IMR-90 (cell line): Measurements from ENCODE around the gene TRAT1. TPM values are rescaled to one million over a fixed set of nuclear protein-coding genes. Genes with fewer than 3 reads are reported as not detected.

Experiments
- ATAC-seq: fragments of 200-7000 bp; cut with Tn5 transposase; 2 replicates; pipeline ENCODE4 v1.9.1; 2020; ENCODE audit warnings: low read depth, mild to moderate bottlenecking, moderate library complexity
- BruUV-seq: library from RNA; stranded (reverse); fragments of 400-500 nt; replicated peaks from 2 replicates; lab custom pipeline; 2021; lab: Mats Ljungman, UMichigan
- CTCF ChIA-PET: fragments of 300-600 bp; formaldehyde crosslinking; extraction: SDS; loops from one replicate; lab custom pipeline; 2021; ENCODE audit warnings: antibody characterized with exemption; lab: Yijun Ruan, JAX
- POLR2A ChIA-PET: fragments of 300-600 bp; sonication (Branson Sonifier 250); formaldehyde crosslinking; loops from one replicate; lab custom pipeline; 2022; ENCODE audit warnings: antibody characterized with exemption; ENCODE audit not compliant: unreplicated experiment; lab: Charles Lee
- DNase-seq: peaks from one replicate; pipeline ENCODE4 v3.0.0; 2013
- H2AFZ ChIP-seq: replicated peaks from 2 replicates; pipeline ENCODE3; 2013; ENCODE audit warnings: low read length, mild to moderate bottlenecking; ENCODE audit not compliant: poor library complexity
- H2AK5ac ChIP-seq: 2 replicates; pipeline ENCODE4 v1.6.1; 2013; ENCODE audit warnings: low read depth, low read length, inconsistent platforms
- H2AK9ac ChIP-seq: replicated peaks from 2 replicates; pipeline ENCODE3; 2013; ENCODE audit warnings: mild to moderate bottlenecking, low read depth, low read length, moderate library complexity; ENCODE audit not compliant: poor library complexity
- H2BK120ac ChIP-seq: 2 replicates; pipeline ENCODE4 v1.6.1; 2013; ENCODE audit warnings: low read depth, low read length, inconsistent platforms
- H2BK15ac ChIP-seq: 3 replicates; pipeline ENCODE4 v1.6.1; 2013; ENCODE audit warnings: low read depth, low read length, inconsistent platforms
- H2BK20ac ChIP-seq: 2 replicates; pipeline ENCODE4 v1.6.1; 2013; ENCODE audit warnings: low read depth, mild to moderate bottlenecking, inconsistent platforms, low read length, moderate library complexity
- H2BK5ac ChIP-seq: 2 replicates; pipeline ENCODE4 v1.6.1; 2013; ENCODE audit warnings: mild to moderate bottlenecking, low read depth, low read length, inconsistent platforms; ENCODE audit not compliant: poor library complexity, severe bottlenecking
- H3K14ac ChIP-seq: replicated peaks from 2 replicates; pipeline ENCODE4 v1.6.1; 2013; ENCODE audit warnings: low read depth, low read length, inconsistent platforms
- H3K18ac ChIP-seq: 2 replicates; pipeline ENCODE4 v1.6.1; 2013; ENCODE audit warnings: low read depth, low read length, control low read depth
- H3K23ac ChIP-seq: 2 replicates; pipeline ENCODE4 v1.6.1; 2013; ENCODE audit warnings: low read depth, low read length, inconsistent platforms
- H3K27ac ChIP-seq: 2 replicates; pipeline ENCODE4 v1.5.1; 2013; ENCODE audit warnings: mild to moderate bottlenecking, control low read depth, low read length; ENCODE audit not compliant: insufficient read depth
- H3K27me3 ChIP-seq: 2 replicates; pipeline ENCODE4 v1.6.1; 2013; ENCODE audit warnings: low read length; ENCODE audit not compliant: control insufficient read depth, insufficient read depth
- H3K36me3 ChIP-seq: 2 replicates; pipeline ENCODE4 v1.6.1; 2013; ENCODE audit warnings: low read length, mixed read lengths; ENCODE audit not compliant: control insufficient read depth, insufficient read depth
- H3K4ac ChIP-seq: 2 replicates; pipeline ENCODE4 v1.6.1; 2013; ENCODE audit warnings: low read depth, low read length, inconsistent platforms
- H3K4me1 ChIP-seq: 2 replicates; pipeline ENCODE4 v1.6.1; 2013; ENCODE audit warnings: low read length, mixed read lengths; ENCODE audit not compliant: control insufficient read depth, insufficient read depth
- H3K4me2 ChIP-seq: 2 replicates; pipeline ENCODE4 v1.6.1; 2013; ENCODE audit warnings: low read depth, mild to moderate bottlenecking, control low read depth, low read length, moderate library complexity
- H3K4me3 ChIP-seq: 2 replicates; pipeline ENCODE4 v1.5.1; 2013; ENCODE audit warnings: low read depth, mild to moderate bottlenecking, control low read depth, low read length, moderate library complexity; ENCODE audit not compliant: insufficient read depth
- H3K56ac ChIP-seq: 2 replicates; pipeline ENCODE4 v1.6.1; 2013; ENCODE audit warnings: low read length, inconsistent platforms; ENCODE audit not compliant: insufficient read depth; ENCODE audit errors: extremely low read depth
- H3K79me1 ChIP-seq, 2 experiments: 2 replicates each; pipeline ENCODE4 v1.6.1; 2013; ENCODE audit warnings: low read length in 2 of 2, inconsistent platforms in 1 of 2, low read depth in 1 of 2
- H3K9ac ChIP-seq: 2 replicates; pipeline ENCODE4 v1.6.1; 2013; ENCODE audit warnings: low read depth, low read length, control low read depth
- H3K9me1 ChIP-seq: 2 replicates; pipeline ENCODE4 v1.6.1; 2013; ENCODE audit warnings: low read length, inconsistent platforms; ENCODE audit not compliant: insufficient read depth
- H3K9me3 ChIP-seq: 2 replicates; pipeline ENCODE4 v1.6.1; 2013; ENCODE audit warnings: low read length; ENCODE audit not compliant: control insufficient read depth, insufficient read depth
- H4K20me1 ChIP-seq: 2 replicates; pipeline ENCODE4 v1.6.1; 2013; ENCODE audit warnings: low read length, inconsistent platforms; ENCODE audit not compliant: insufficient read depth
- H4K5ac ChIP-seq: 2 replicates; pipeline ENCODE4 v1.6.1; 2013; ENCODE audit warnings: mild to moderate bottlenecking, low read depth, low read length, control low read depth
- H4K8ac ChIP-seq, 2 experiments: 2 replicates each; pipeline ENCODE4 v1.6.1; 2013; ENCODE audit warnings: low read depth in 2 of 2, low read length in 2 of 2, control low read depth in 1 of 2, inconsistent platforms in 1 of 2
- H4K91ac ChIP-seq: 2 replicates; pipeline ENCODE4 v1.6.1; 2013; ENCODE audit warnings: low read depth, low read length, inconsistent platforms; ENCODE audit not compliant: insufficient read depth
- ELK1 ChIP-seq: fragments of 150-350 bp; IDR thresholded peaks from 2 replicates; pipeline ENCODE4 v1.6.1; 2016; ENCODE audit warnings: low read depth, mild to moderate bottlenecking, low read length, moderate library complexity, borderline replicate concordance
- RCOR1 ChIP-seq: IDR thresholded peaks from 2 replicates; pipeline ENCODE4 v1.6.1; 2012; ENCODE audit warnings: mild to moderate bottlenecking, low read length, improper control_type of control experiment; ENCODE audit not compliant: insufficient replicate concordance
- RFX5 ChIP-seq: IDR thresholded peaks from 2 replicates; pipeline ENCODE4 v1.8.0; 2012; ENCODE audit warnings: low read depth, mild to moderate bottlenecking, low read length, moderate library complexity
- WGBS, 2 experiments: methylation state at CpG; one replicate each; pipeline versions ENCODE4 v1.1.5 to v1.1.7; 2013; ENCODE audit warnings: missing lambda C conversion rate in 2 of 2; ENCODE audit not compliant: insufficient read length in 1 of 2; ENCODE audit errors: extremely low coverage in 2 of 2; 5-methylcytosine and 5-hydroxymethylcytosine counted together
- dilution Hi-C: fragments of 300-500 bp; cut with HindIII; formaldehyde crosslinking; loops from one replicate; pipeline ENCODE4 v1.14.3; 2018; ENCODE audit warnings: low sequenced_read_pairs; ENCODE audit not compliant: unreplicated experiment
- in situ Hi-C: fragments of 300-500 bp; cut with MboI; formaldehyde crosslinking; loops from 3 replicates; pipeline ENCODE4 v1.14.3; 2019; ENCODE audit warnings: low sequenced_read_pairs, inconsistent platforms, mixed read lengths
- intact Hi-C: fragments of 100-400 bp; cut with micrococcal nuclease; formaldehyde crosslinking; loops from 2 replicates; pipeline ENCODE4 v1.10.0; 2022
- polyA plus RNA-seq, 3 experiments: library from polyadenylated mRNA; depleted of rRNA; stranded (reverse); fragments of >200 nt; gene quantifications; 2 replicates each; pipeline ENCODE4 v1.2.3, GENCODE V29; 2012; ENCODE audit warnings: low replicate concordance in 1 of 3
- total RNA-seq: library from RNA; depleted of rRNA; stranded (reverse); fragments of >200 nt; gene quantifications from 2 replicates; pipeline ENCODE4 v1.2.3, GENCODE V29; 2012

Gene TRAT1
- total and polyA plus RNA-seq, 2 of the 4 experiments (the other 2 are of a cell fraction) = not detected

GRCh38 chr3:108818404-108818803 is 4.2 kb upstream of the TRAT1 start:
- Histone ChIP-seq H3K4ac (no peak overlapping the region), H4K20me1 (no peaks in the 10 kb centered on the region), H3K14ac (no peak overlapping the region), H3K23ac (no peak overlapping the region), H2BK20ac (no peak overlapping the region), H3K4me1 (no peaks in the 10 kb centered on the region), H2BK15ac (no peak overlapping the region), H3K4me3 (no peak overlapping the region), H3K4me2 (no peak overlapping the region), H3K79me1 (no peaks in the 10 kb centered on the region), H4K5ac (no peak overlapping the region), H2BK120ac (no peak overlapping the region), H3K36me3 (no peaks in the 10 kb centered on the region), H3K27me3 (no peaks in the 10 kb centered on the region), H3K27ac (no peak overlapping the region), H4K8ac (no peak overlapping the region), H3K56ac (no peak overlapping the region), H2AFZ (no peak overlapping the region), H3K18ac (no peak overlapping the region), H2AK5ac (no peak overlapping the region), H4K91ac (no peak overlapping the region), H2BK5ac (no peak overlapping the region), H2AK9ac (no peak overlapping the region), H3K9me3 (no peaks in the 10 kb centered on the region), H3K9ac (no peak overlapping the region), H3K9me1 (no peaks in the 10 kb centered on the region)
- intact Hi-C loops (loop anchor here (5.0 kb wide), 1 partner anchor 151 kb away; no protein-coding TSS in a partner anchor), dilution Hi-C loops (no loop called here), in situ Hi-C loops (no loop called here)
- TF ChIP-seq RCOR1 = no peak
- no peak for TF ChIP-seq ELK1
- no peak for TF ChIP-seq RFX5
- CTCF ChIA-PET = interaction anchor here (0.8 kb wide), 1 partner anchor 16 kb away, joined by 4 read pairs; no protein-coding TSS in a partner anchor
- no peak for ATAC-seq
- POLR2A ChIA-PET = no interaction called here
- no TSS peak for BruUV-seq
- DNase-seq = peak; percentile 10
- 0% methylated on average over 1 of the region's 2 CpGs; no CpG with 5 or more reads in 1 of the 2 experiments for WGBS, 2 experiments
